ENCODE measurements around the gene CDK14.

CDK14 gene

DNA sequence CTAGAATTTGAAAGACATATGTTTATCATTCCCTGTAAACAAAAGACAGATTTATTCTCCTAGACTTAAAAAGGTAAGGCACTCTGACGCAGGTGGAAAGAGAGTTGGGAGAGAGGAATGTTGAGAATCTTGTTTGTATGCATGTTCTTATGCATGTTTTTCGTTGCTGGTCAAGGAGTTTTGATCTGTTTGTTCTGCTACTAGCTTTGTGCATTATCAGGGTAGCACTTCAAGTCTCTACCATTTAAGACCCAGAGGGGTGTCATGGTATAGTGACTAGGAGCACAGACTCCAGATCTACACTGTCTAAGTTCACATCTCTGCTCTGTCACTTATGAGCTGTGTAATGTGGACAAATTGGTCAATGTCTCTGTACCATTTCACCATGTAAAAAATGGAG lies 467.9 kb downstream of the CDK14 start:
- Histone ChIP-seq H3K27me3 (ENCODE audit: insufficient read depth, low read depth, severe bottlenecking) (no peaks in the 10 kb centered on the region), H3K9me3 (ENCODE audit: severe bottlenecking) (no peaks in the 10 kb centered on the region), H3K36me3 (no peaks in the 10 kb centered on the region), H3K4me3 (ENCODE audit: low read depth, low read length) (no peak overlapping the region), H3K27ac (no peak overlapping the region)
- DNase-seq, result no peak
- TF ChIP-seq, protein P1, sequence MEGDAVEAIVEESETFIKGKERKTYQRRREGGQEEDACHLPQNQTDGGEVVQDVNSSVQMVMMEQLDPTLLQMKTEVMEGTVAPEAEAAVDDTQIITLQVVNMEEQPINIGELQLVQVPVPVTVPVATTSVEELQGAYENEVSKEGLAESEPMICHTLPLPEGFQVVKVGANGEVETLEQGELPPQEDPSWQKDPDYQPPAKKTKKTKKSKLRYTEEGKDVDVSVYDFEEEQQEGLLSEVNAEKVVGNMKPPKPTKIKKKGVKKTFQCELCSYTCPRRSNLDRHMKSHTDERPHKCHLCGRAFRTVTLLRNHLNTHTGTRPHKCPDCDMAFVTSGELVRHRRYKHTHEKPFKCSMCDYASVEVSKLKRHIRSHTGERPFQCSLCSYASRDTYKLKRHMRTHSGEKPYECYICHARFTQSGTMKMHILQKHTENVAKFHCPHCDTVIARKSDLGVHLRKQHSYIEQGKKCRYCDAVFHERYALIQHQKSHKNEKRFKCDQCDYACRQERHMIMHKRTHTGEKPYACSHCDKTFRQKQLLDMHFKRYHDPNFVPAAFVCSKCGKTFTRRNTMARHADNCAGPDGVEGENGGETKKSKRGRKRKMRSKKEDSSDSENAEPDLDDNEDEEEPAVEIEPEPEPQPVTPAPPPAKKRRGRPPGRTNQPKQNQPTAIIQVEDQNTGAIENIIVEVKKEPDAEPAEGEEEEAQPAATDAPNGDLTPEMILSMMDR (IDR thresholded peaks at IDR 0.05; ENCODE audit: low read depth, low read length), result no peak

DNA sequence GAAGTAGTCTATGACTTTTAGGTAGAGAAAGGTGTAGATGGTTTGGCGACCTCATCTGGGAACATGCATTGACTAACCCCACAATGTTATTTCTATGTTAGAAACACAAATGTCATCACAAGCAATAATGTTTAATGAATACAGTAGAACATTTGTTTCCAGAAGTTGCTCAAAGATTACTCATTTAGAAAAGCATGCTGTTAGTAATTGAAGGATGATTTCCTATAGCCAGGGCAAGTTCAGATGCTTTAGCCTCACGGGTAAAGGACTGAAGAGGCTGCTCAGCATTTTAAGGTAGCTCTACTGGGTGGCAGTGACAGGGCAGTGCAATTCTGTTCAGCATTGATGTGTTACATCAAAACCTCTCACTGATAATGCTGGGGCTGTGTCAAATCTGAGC lies 468.8 kb downstream of the CDK14 start:
- DNase-seq, result no peak
- no peak overlapping the region for H3K27ac ChIP-seq

DNA sequence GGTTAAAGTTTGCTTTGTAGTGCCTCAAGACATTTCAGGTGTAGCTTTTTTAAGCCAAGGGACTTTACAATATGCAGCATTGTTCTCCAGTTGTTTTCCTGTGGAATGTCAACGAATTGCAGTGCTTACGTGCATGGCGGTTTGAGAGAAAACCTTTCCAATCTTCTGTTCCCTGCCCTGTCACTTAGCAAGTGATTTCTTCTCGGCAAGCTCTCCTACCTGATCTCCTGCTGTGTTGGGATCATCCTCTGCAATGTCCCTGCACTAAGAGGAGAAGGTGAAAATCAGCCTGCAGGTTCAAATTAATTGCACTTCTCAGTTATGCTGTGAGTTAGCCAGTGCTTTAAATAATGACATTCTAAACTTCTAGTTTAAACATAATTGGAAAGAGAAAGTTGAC lies 470.5 kb downstream of the CDK14 start:
- H3K4me3 ChIP-seq (ENCODE audit: low read depth, low read length), result no peak overlapping the region
- DNase-seq, result no peak
- no peaks in the 10 kb centered on the region for H3K9me3 ChIP-seq (ENCODE audit: severe bottlenecking)
- no peaks in the 10 kb centered on the region for H3K36me3 ChIP-seq
- H3K27ac ChIP-seq, result no peak overlapping the region
- no peaks in the 10 kb centered on the region for H3K27me3 ChIP-seq (ENCODE audit: insufficient read depth, low read depth, severe bottlenecking)
- TF ChIP-seq, protein P1 (IDR thresholded peaks at IDR 0.05; ENCODE audit: low read depth, low read length), result no peak

More for the DNA sequence above, 468.8 kb downstream of the CDK14 start:
- H3K4me3 ChIP-seq (ENCODE audit: low read depth, low read length), result no peak overlapping the region
- TF ChIP-seq, protein P1 (IDR thresholded peaks at IDR 0.05; ENCODE audit: low read depth, low read length), result no peak
- H3K9me3 ChIP-seq (ENCODE audit: severe bottlenecking), result no peaks in the 10 kb centered on the region
- H3K27me3 ChIP-seq (ENCODE audit: insufficient read depth, low read depth, severe bottlenecking), result no peaks in the 10 kb centered on the region
- H3K36me3 ChIP-seq, result no peaks in the 10 kb centered on the region

DNA sequence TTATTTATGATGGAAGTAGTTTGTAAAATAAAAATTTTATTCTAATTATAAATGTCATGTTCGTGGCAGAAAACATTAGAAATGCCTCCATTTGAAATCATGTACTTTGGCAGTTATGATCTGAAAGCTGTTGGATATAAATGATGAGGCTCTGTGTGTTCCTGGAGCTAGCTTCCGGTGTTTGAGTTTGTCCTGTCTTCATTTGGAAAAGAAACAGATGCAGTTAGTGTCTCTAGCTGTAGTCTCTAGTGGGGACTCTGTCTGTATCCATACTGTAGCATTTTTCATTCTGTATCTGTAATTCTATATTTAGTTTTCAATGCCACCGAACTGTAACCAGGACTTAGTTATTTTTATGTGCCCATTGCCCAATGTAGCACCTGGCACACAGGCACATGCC lies 471.1 kb downstream of the CDK14 start:
- no peak overlapping the region for H3K4me3 ChIP-seq (ENCODE audit: low read depth, low read length)
- H3K27me3 ChIP-seq (ENCODE audit: insufficient read depth, low read depth, severe bottlenecking), result no peaks in the 10 kb centered on the region
- H3K27ac ChIP-seq, result no peak overlapping the region
- H3K36me3 ChIP-seq, result no peaks in the 10 kb centered on the region
- H3K9me3 ChIP-seq (ENCODE audit: severe bottlenecking), result no peaks in the 10 kb centered on the region
- TF ChIP-seq, protein P1 (IDR thresholded peaks at IDR 0.05; ENCODE audit: low read depth, low read length), result no peak
- no peak for DNase-seq

DNA sequence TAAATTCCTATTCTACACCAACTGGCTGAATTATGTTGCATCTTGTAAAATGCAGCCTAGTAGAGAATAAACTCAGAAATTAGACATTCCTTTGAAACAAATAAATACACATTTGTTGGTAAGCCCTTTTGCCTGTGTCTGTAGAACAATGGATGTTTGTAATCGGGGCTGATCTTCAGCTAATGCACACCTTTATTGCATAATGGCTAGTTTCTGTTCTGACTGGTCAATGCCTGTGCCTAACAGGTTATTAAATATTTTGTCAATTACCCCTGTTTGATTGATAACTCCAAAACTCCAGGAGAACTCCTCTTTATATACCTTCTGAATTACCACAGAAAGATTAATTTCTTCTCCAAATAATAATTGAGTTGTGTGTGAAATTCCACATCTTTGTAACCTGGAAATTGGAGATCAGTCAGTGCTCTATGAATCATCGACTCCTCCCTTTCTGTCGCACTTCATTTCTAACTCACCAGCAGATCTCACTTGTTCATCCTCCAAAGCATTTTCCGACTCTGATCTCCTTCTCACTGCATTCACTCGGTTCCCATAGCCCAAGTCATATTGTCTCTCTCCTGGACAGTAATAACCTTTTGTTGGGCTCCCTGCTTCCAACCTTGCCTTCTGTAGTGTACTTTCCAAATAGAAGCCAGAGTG lies 472.1 kb downstream of the CDK14 start:
- DNase-seq, result no peak
- H3K27ac ChIP-seq, result no peak overlapping the region
- H3K36me3 ChIP-seq, result no peaks in the 10 kb centered on the region
- no peaks in the 10 kb centered on the region for H3K9me3 ChIP-seq (ENCODE audit: severe bottlenecking)
- TF ChIP-seq, protein P1 (IDR thresholded peaks at IDR 0.05; ENCODE audit: low read depth, low read length), result no peak
- H3K27me3 ChIP-seq (ENCODE audit: insufficient read depth, low read depth, severe bottlenecking), result no peaks in the 10 kb centered on the region
- no peak overlapping the region for H3K4me3 ChIP-seq (ENCODE audit: low read depth, low read length)

DNA sequence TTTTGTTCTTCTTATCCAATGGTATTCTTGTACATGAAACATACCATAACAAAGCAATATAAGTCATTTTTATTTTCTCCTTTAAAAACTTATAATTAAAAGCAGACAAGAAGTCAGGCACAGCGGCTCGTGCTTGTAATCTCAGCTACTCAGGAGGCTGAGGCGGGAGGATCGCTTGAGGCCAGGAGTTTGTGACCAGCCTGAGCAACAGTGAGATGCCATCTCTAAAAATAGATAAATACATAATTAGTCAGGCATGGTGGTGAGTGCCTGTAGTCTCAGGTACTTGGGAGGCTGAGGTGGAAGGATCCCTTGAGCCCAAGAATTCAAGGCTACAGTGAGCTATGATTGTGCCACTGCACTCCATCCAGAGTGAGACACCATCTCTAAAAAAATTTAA lies 473.0 kb downstream of the CDK14 start:
- H3K27me3 ChIP-seq (ENCODE audit: insufficient read depth, low read depth, severe bottlenecking), result no peaks in the 10 kb centered on the region
- H3K9me3 ChIP-seq (ENCODE audit: severe bottlenecking), result no peaks in the 10 kb centered on the region
- no peak overlapping the region for H3K4me3 ChIP-seq (ENCODE audit: low read depth, low read length)
- DNase-seq, result no peak
- H3K36me3 ChIP-seq, result no peaks in the 10 kb centered on the region
- TF ChIP-seq, protein P1 (IDR thresholded peaks at IDR 0.05; ENCODE audit: low read depth, low read length), result no peak
- H3K27ac ChIP-seq, result no peak overlapping the region
